Trophoblast cell (in vitro differentiated cells and primary cell): ENCODE results near the gene MYB.
"Not testable (repeated sequence)": the region's sequence is repeated elsewhere in the genome, so short reads cannot be mapped to it uniquely, and the experiment has no call there.

Source experiments
- DNase-seq, 2 donors: peaks; one replicate each; pipeline ENCODE4 v3.0.0-alpha.2; 2016
- H2AFZ ChIP-seq: 2 replicates; pipeline ENCODE4 v1.6.1; 2013; ENCODE audit warnings: low read length, moderate library complexity, mild to moderate bottlenecking; ENCODE audit not compliant: insufficient read depth, poor library complexity
- H2AK5ac ChIP-seq: 2 replicates; pipeline ENCODE4 v1.6.1; 2013; ENCODE audit warnings: mild to moderate bottlenecking, low read length
- H2BK120ac ChIP-seq: 2 replicates; pipeline ENCODE4 v1.6.1; 2013; ENCODE audit warnings: low read length, mild to moderate bottlenecking, moderate library complexity; ENCODE audit not compliant: insufficient read depth, poor library complexity
- H2BK12ac ChIP-seq: 2 replicates; pipeline ENCODE4 v1.6.1; 2013; ENCODE audit warnings: mild to moderate bottlenecking, low read length, moderate library complexity
- H2BK5ac ChIP-seq: 2 replicates; pipeline ENCODE4 v1.6.1; 2013; ENCODE audit warnings: low read length, low read depth, moderate library complexity, mild to moderate bottlenecking; ENCODE audit not compliant: poor library complexity
- H3K14ac ChIP-seq: 2 replicates; pipeline ENCODE4 v1.6.1; 2013; ENCODE audit warnings: mild to moderate bottlenecking, low read length
- H3K18ac ChIP-seq: 2 replicates; pipeline ENCODE4 v1.6.1; 2013; ENCODE audit warnings: mild to moderate bottlenecking, low read length
- H3K23ac ChIP-seq: 2 replicates; pipeline ENCODE4 v1.6.1; 2013; ENCODE audit warnings: low read length
- H3K27ac ChIP-seq: 2 replicates; pipeline ENCODE4 v1.5.1; 2013; ENCODE audit warnings: low read depth, mild to moderate bottlenecking, inconsistent platforms, low read length, moderate library complexity
- H3K27me3 ChIP-seq: 2 replicates; pipeline ENCODE4 v1.6.1; 2013; ENCODE audit warnings: inconsistent platforms, mild to moderate bottlenecking, low read length, moderate library complexity; ENCODE audit not compliant: insufficient read depth
- H3K36me3 ChIP-seq, 2 experiments: 1 replicate in 1 of 2; 2 replicates in 1 of 2; pipeline ENCODE4 v1.6.1; 2013; ENCODE audit warnings: low read length in 2 of 2, mild to moderate bottlenecking in 2 of 2, moderate library complexity in 1 of 2; ENCODE audit not compliant: insufficient read depth in 2 of 2, control insufficient read depth in 1 of 2
- H3K4ac ChIP-seq: 2 replicates; pipeline ENCODE4 v1.6.1; 2013; ENCODE audit warnings: low read depth, mild to moderate bottlenecking, low read length, moderate library complexity
- H3K4me1 ChIP-seq, 2 experiments: 1 replicate in 1 of 2; 2 replicates in 1 of 2; pipeline ENCODE4 v1.6.1; 2013; ENCODE audit warnings: low read length in 2 of 2, mild to moderate bottlenecking in 2 of 2, moderate library complexity in 1 of 2; ENCODE audit not compliant: insufficient read depth in 2 of 2, control insufficient read depth in 1 of 2
- H3K4me2 ChIP-seq: 2 replicates; pipeline ENCODE4 v1.6.1; 2013; ENCODE audit warnings: inconsistent platforms, mild to moderate bottlenecking, low read length, moderate library complexity
- H3K4me3 ChIP-seq: 2 replicates; pipeline ENCODE4 v1.5.1; 2013; ENCODE audit warnings: mild to moderate bottlenecking, low read depth, low read length, inconsistent platforms
- H3K79me1 ChIP-seq: one replicate; pipeline ENCODE4 v1.6.1; 2013; ENCODE audit warnings: low read length
- H3K79me2 ChIP-seq: 2 replicates; pipeline ENCODE4 v1.6.1; 2013; ENCODE audit warnings: low read length, mild to moderate bottlenecking; ENCODE audit not compliant: control insufficient read depth, insufficient read depth, poor library complexity
- H3K9ac ChIP-seq: 2 replicates; pipeline ENCODE4 v1.6.1; 2013; ENCODE audit warnings: mild to moderate bottlenecking, low read length
- H3K9me3 ChIP-seq: 2 replicates; pipeline ENCODE4 v1.6.1; 2013; ENCODE audit warnings: low read depth, mild to moderate bottlenecking, control low read depth, inconsistent platforms, low read length; ENCODE audit not compliant: insufficient read depth
- H4K12ac ChIP-seq: 2 replicates; pipeline ENCODE4 v1.6.1; 2013; ENCODE audit warnings: low read depth, mild to moderate bottlenecking, low read length, moderate library complexity
- H4K8ac ChIP-seq: 2 replicates; pipeline ENCODE4 v1.6.1; 2013; ENCODE audit warnings: low read depth, mild to moderate bottlenecking, low read length, moderate library complexity
- H4K91ac ChIP-seq: one replicate; pipeline ENCODE4 v1.6.1; 2013; ENCODE audit warnings: low read depth, mild to moderate bottlenecking, low read length, moderate library complexity
- WGBS: extraction: QIAGEN DNeasy Blood & Tissue Kit; methylation state at CpG from one replicate; pipeline ENCODE4 v1.1.7; 2013; ENCODE audit warnings: missing lambda C conversion rate; ENCODE audit not compliant: insufficient read length, insufficient coverage; ENCODE audit errors: extremely low coverage; 5-methylcytosine and 5-hydroxymethylcytosine counted together

MYB gene

DNA sequence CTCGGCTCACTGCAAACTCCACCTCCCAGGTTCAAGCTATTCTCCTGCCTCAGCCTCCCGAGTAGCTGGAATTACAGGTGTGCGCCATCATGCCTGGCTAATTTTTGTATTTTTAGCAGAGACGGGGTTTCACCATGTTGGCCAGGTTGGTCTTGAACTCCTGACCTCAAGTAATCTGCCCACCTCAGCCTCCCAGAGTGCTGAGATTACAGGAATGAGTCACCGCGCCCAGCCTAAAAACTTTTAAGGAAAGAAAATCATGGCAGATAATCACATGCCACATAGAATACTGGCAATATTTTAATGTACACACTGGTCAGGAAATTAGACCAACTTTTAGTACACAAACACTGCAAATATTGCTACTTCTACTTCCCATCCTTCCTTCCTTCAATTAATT is 16.7 kb upstream of the MYB start:
- H2BK120ac ChIP-seq, H2BK5ac ChIP-seq, H2AFZ ChIP-seq, H4K12ac ChIP-seq, H3K4me2 ChIP-seq, H4K8ac ChIP-seq, H3K18ac ChIP-seq, DNase-seq, H3K4ac ChIP-seq, H3K4me1 ChIP-seq, H3K36me3 ChIP-seq, H3K23ac ChIP-seq, H3K27me3 ChIP-seq, H2AK5ac ChIP-seq, H3K14ac ChIP-seq, H2BK12ac ChIP-seq, H3K9ac ChIP-seq, H4K91ac ChIP-seq, H3K79me2 ChIP-seq, H3K79me1 ChIP-seq, H3K27ac ChIP-seq, H3K4me3 ChIP-seq, H3K9me3 ChIP-seq: not testable (repeated sequence)
- no CpG with 5 or more reads among the region's 6 CpGs for WGBS

- no peak overlapping the region for H4K8ac ChIP-seq
- no peak for DNase-seq
- no peak overlapping the region for H3K23ac ChIP-seq
- no peaks in the 10 kb centered on the region for H3K27me3 ChIP-seq
- no peak overlapping the region for H2AK5ac ChIP-seq
- H2AFZ ChIP-seq: no peak overlapping the region
- no peaks in the 10 kb centered on the region for H3K36me3 ChIP-seq
- H2BK5ac ChIP-seq: no peak overlapping the region
- no peaks in the 10 kb centered on the region for H3K4me1 ChIP-seq
- no peak overlapping the region for H3K27ac ChIP-seq
- H4K91ac ChIP-seq: no peak overlapping the region
- H3K4me2 ChIP-seq: no peak overlapping the region
- no peaks in the 10 kb centered on the region for H3K9me3 ChIP-seq
- H2BK12ac ChIP-seq: no peak overlapping the region
- H3K4me3 ChIP-seq: no peak overlapping the region
- no peak overlapping the region for H2BK120ac ChIP-seq
- H3K4ac ChIP-seq: no peak overlapping the region
- H3K79me1 ChIP-seq: no peaks in the 10 kb centered on the region
- no peak overlapping the region for H3K18ac ChIP-seq
- H3K79me2 ChIP-seq: no peaks in the 10 kb centered on the region
- no peak overlapping the region for H3K14ac ChIP-seq
- no CpG with 5 or more reads among the region's 2 CpGs for WGBS
- H4K12ac ChIP-seq: no peak overlapping the region
- no peak overlapping the region for H3K9ac ChIP-seq
These were observed 16.1 kb upstream of the MYB start for GRCh38 chr6:135165031-135165430.

DNA sequence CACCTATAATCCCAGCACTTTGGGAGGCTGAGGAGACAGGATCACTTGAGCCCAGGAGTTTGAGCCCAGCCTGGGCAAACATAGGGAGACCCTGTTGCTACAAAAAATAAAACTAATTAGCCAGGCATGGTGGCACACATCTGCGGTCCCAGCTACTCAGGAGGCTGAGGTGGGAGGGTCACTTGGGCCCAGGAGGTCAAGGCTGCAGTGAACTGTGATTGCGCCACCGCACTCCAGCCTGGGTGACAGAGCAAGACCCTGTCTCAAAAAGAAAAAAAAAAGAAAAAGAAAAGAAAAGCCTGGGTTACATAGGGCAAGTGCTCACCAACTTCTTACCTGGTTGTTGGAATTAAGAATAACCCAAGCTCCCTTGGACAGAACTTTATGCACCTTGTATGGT is 14.6 kb upstream of the MYB start:
- H3K4me3 ChIP-seq: no peak overlapping the region

GRCh38 chr6:135167617-135168016 is 13.5 kb upstream of the MYB start:
- no CpG with 5 or more reads among the region's 1 CpG for WGBS
- H2BK120ac ChIP-seq: no peak overlapping the region
- no peaks in the 10 kb centered on the region for H3K27me3 ChIP-seq
- H4K12ac ChIP-seq: no peak overlapping the region
- no peak overlapping the region for H2BK5ac ChIP-seq
- no peak overlapping the region for H3K4ac ChIP-seq
- H4K8ac ChIP-seq: no peak overlapping the region
- no peak overlapping the region for H3K4me3 ChIP-seq
- H4K91ac ChIP-seq: no peak overlapping the region
- no peaks in the 10 kb centered on the region for H3K36me3 ChIP-seq
- H3K4me1 ChIP-seq: no peaks in the 10 kb centered on the region
- H2AFZ ChIP-seq: no peak overlapping the region
- no peak overlapping the region for H3K9ac ChIP-seq
- no peaks in the 10 kb centered on the region for H3K79me2 ChIP-seq
- no peak overlapping the region for H3K14ac ChIP-seq
- no peak overlapping the region for H2BK12ac ChIP-seq
- no peak overlapping the region for H3K4me2 ChIP-seq
- H3K79me1 ChIP-seq: no peaks in the 10 kb centered on the region
- H3K23ac ChIP-seq: no peak overlapping the region
- no peak overlapping the region for H2AK5ac ChIP-seq
- DNase-seq: peak in 1 of 2 donors; percentile 39
- H3K27ac ChIP-seq: no peak overlapping the region
- no peak overlapping the region for H3K18ac ChIP-seq
- H3K9me3 ChIP-seq: no peaks in the 10 kb centered on the region

More for the DNA sequence above, 14.6 kb upstream of the MYB start:
- Histone ChIP-seq H3K79me1 (no peaks in the 10 kb centered on the region), H3K9me3 (no peaks in the 10 kb centered on the region), H3K27me3 (no peaks in the 10 kb centered on the region), H3K27ac (no peak overlapping the region), H2AFZ (no peak overlapping the region), H2BK5ac (no peak overlapping the region), H3K18ac (no peak overlapping the region), H3K14ac (no peak overlapping the region), H3K23ac (no peak overlapping the region), H4K91ac (no peak overlapping the region), H3K4ac (no peak overlapping the region), H2AK5ac (no peak overlapping the region), H3K4me1 (no peaks in the 10 kb centered on the region), H4K12ac (no peak overlapping the region), H3K36me3 (no peaks in the 10 kb centered on the region), H2BK120ac (no peak overlapping the region), H4K8ac (no peak overlapping the region), H3K79me2 (no peaks in the 10 kb centered on the region), H3K9ac (no peak overlapping the region), H2BK12ac (no peak overlapping the region), H3K4me2 (no peak overlapping the region)
- WGBS: no CpG with 5 or more reads among the region's 3 CpGs
- no peak for DNase-seq
